ENCODE results near the gene DCTN3.

The DCTN3 gene

GRCh38 chr9:34577400-34578240 lies 42.7 kb downstream of the DCTN3 start:
- Mint-ChIP-seq H3K36me3 (no peaks in the 10 kb centered on the region), H3K4me3 (peak overlapping the region; percentile 67), H3K27ac (no peak overlapping the region), H3K4me1 (peaks cover 31% of the 10 kb centered on the region), H3K9me3 (no peaks in the 10 kb centered on the region)
- DNase-seq (ENCODE audit: low spot score in 2 of 2) (no peak), ATAC-seq (no peak)

- Mint-ChIP-seq H3K36me3 (no peaks in the 10 kb centered on the region), H3K9me3 (no peaks in the 10 kb centered on the region), H3K4me1 (peaks cover 31% of the 10 kb centered on the region), H3K27ac (no peak overlapping the region), H3K4me3 (peak overlapping the region; percentile 67)
- ATAC-seq (no peak), DNase-seq (ENCODE audit: low spot score in 2 of 2) (no peak)
Measured at GRCh38 chr9:34576597-34577399, 43.5 kb downstream of the DCTN3 start.

- no peaks in the 10 kb centered on the region for H3K9me3 Mint-ChIP-seq
- no peak overlapping the region for H3K4me3 Mint-ChIP-seq
- DNase-seq (ENCODE audit: low spot score in 2 of 2) = no peak
- H3K36me3 Mint-ChIP-seq = no peaks in the 10 kb centered on the region
- no peak for ATAC-seq
- no peak overlapping the region for H3K27ac Mint-ChIP-seq
- H3K4me1 Mint-ChIP-seq = peaks cover 31% of the 10 kb centered on the region
Measured at GRCh38 chr9:34575862-34576596, 44.3 kb downstream of the DCTN3 start.

GRCh38 chr9:34575241-34575640 lies 45.1 kb downstream of the DCTN3 start:
- Mint-ChIP-seq H3K27ac (no peak overlapping the region), H3K4me1 (peaks cover 31% of the 10 kb centered on the region), H3K36me3 (no peaks in the 10 kb centered on the region), H3K9me3 (no peaks in the 10 kb centered on the region), H3K4me3 (no peak overlapping the region)
- DNase-seq (ENCODE audit: low spot score in 2 of 2) = no peak
- ATAC-seq = no peak

- Mint-ChIP-seq H3K9me3 (no peaks in the 10 kb centered on the region), H3K4me3 (no peak overlapping the region), H3K27ac (no peak overlapping the region), H3K4me1 (peaks cover 30% of the 10 kb centered on the region), H3K36me3 (no peaks in the 10 kb centered on the region)
- DNase-seq (ENCODE audit: low spot score in 2 of 2) (no peak), ATAC-seq (no peak)
Measured at GRCh38 chr9:34574571-34574970, 45.7 kb downstream of the DCTN3 start.

- peaks cover 24% of the 10 kb centered on the region for H3K4me1 Mint-ChIP-seq
- H3K27ac Mint-ChIP-seq = no peak overlapping the region
- no peaks in the 10 kb centered on the region for H3K36me3 Mint-ChIP-seq
- DNase-seq (ENCODE audit: low spot score in 2 of 2) (no peak), ATAC-seq (no peak)
- H3K4me3 Mint-ChIP-seq = no peak overlapping the region
- no peaks in the 10 kb centered on the region for H3K9me3 Mint-ChIP-seq
Measured at GRCh38 chr9:34573599-34574325, 46.5 kb downstream of the DCTN3 start.

- DNase-seq (ENCODE audit: low spot score in 2 of 2) (no peak), ATAC-seq (peak; percentile 48)
- Mint-ChIP-seq H3K4me1 (peaks cover 19% of the 10 kb centered on the region), H3K27ac (no peak overlapping the region), H3K9me3 (no peaks in the 10 kb centered on the region), H3K4me3 (no peak overlapping the region), H3K36me3 (no peaks in the 10 kb centered on the region)
Measured at GRCh38 chr9:34572628-34573027, 47.7 kb downstream of the DCTN3 start.

GRCh38 chr9:34572092-34572491 lies 48.2 kb downstream of the DCTN3 start:
- Mint-ChIP-seq H3K36me3 (no peaks in the 10 kb centered on the region), H3K27ac (no peak overlapping the region), H3K9me3 (no peaks in the 10 kb centered on the region), H3K4me3 (no peak overlapping the region), H3K4me1 (peaks cover 13% of the 10 kb centered on the region)
- ATAC-seq (no peak), DNase-seq (ENCODE audit: low spot score in 2 of 2) (no peak)

- no peak for ATAC-seq
Measured at GRCh38 chr9:34571481-34571810, 48.8 kb downstream of the DCTN3 start.

GRCh38 chr9:34570809-34571480 lies 49.4 kb downstream of the DCTN3 start:
- H3K4me3 Mint-ChIP-seq = no peak overlapping the region
- H3K36me3 Mint-ChIP-seq = no peaks in the 10 kb centered on the region
- DNase-seq (ENCODE audit: low spot score in 2 of 2) (no peak), ATAC-seq (no peak)
- H3K4me1 Mint-ChIP-seq = peaks cover 3% of the 10 kb centered on the region
- no peaks in the 10 kb centered on the region for H3K9me3 Mint-ChIP-seq
- no peak overlapping the region for H3K27ac Mint-ChIP-seq

More at GRCh38 chr9:34571481-34571810, 48.8 kb downstream of the DCTN3 start:
- H3K4me3 Mint-ChIP-seq = no peak overlapping the region
- DNase-seq (ENCODE audit: low spot score in 2 of 2) = no peak
- no peaks in the 10 kb centered on the region for H3K9me3 Mint-ChIP-seq
- peaks cover 8% of the 10 kb centered on the region for H3K4me1 Mint-ChIP-seq
- no peaks in the 10 kb centered on the region for H3K36me3 Mint-ChIP-seq
- no peak overlapping the region for H3K27ac Mint-ChIP-seq

GRCh38 chr9:34570376-34570775 lies 49.9 kb downstream of the DCTN3 start:
- no peak overlapping the region for H3K27ac Mint-ChIP-seq
- H3K4me3 Mint-ChIP-seq = no peak overlapping the region
- DNase-seq (ENCODE audit: low spot score in 2 of 2) = no peak
- no peaks in the 10 kb centered on the region for H3K36me3 Mint-ChIP-seq
- no peaks in the 10 kb centered on the region for H3K9me3 Mint-ChIP-seq
- no peaks in the 10 kb centered on the region for H3K4me1 Mint-ChIP-seq
- no peak for ATAC-seq

GRCh38 chr9:34568774-34569173 lies 51.5 kb downstream of the DCTN3 start:
- no peaks in the 10 kb centered on the region for H3K36me3 Mint-ChIP-seq
- ATAC-seq (no peak), DNase-seq (ENCODE audit: low spot score in 2 of 2) (no peak)
- H3K9me3 Mint-ChIP-seq = no peaks in the 10 kb centered on the region
- H3K4me3 Mint-ChIP-seq = no peak overlapping the region
- no peaks in the 10 kb centered on the region for H3K4me1 Mint-ChIP-seq
- no peak overlapping the region for H3K27ac Mint-ChIP-seq

GRCh38 chr9:34568133-34568532 lies 52.2 kb downstream of the DCTN3 start:
- no peaks in the 10 kb centered on the region for H3K9me3 Mint-ChIP-seq
- no peaks in the 10 kb centered on the region for H3K4me1 Mint-ChIP-seq
- H3K36me3 Mint-ChIP-seq = no peaks in the 10 kb centered on the region
- no peak overlapping the region for H3K27ac Mint-ChIP-seq
- DNase-seq (ENCODE audit: low spot score in 2 of 2) (no peak), ATAC-seq (no peak)
- no peak overlapping the region for H3K4me3 Mint-ChIP-seq

- Mint-ChIP-seq H3K27ac (no peak overlapping the region), H3K36me3 (no peaks in the 10 kb centered on the region), H3K4me3 (no peak overlapping the region), H3K9me3 (no peaks in the 10 kb centered on the region), H3K4me1 (no peaks in the 10 kb centered on the region)
- DNase-seq (ENCODE audit: low spot score in 2 of 2) = no peak
- no peak for ATAC-seq
Measured at GRCh38 chr9:34566972-34567371, 53.3 kb downstream of the DCTN3 start.

All from stimulated activated effector memory CD8-positive, alpha-beta T cell treated with anti-CD3 and anti-CD28 coated beads, Interleukin-12 subunit alpha, Interleukin-12 subunit beta, amount 100 ng/mL, for 72 hours (primary cell).